GM18498 (cell line): Measurements from ENCODE around the gene CAMKV.
A peak's percentile ranks its signal among the peaks of the same experiment; 100 is the strongest.
"Not testable (repeated sequence)": the region's sequence is repeated elsewhere in the genome, so short reads cannot be mapped to it uniquely, and the experiment has no call there.

Source experiments
- ATAC-seq: cut with Tn5 transposase; IDR thresholded peaks from one replicate; pipeline ENCODE4 v1.9.1; 2021; ENCODE audit warnings: mild to moderate bottlenecking, moderate library complexity; ENCODE audit not compliant: unreplicated experiment

CAMKV gene

GRCh38 chr3:49856181-49857005 lies 13.3 kb downstream of the CAMKV start, which contains the start of gene TRAIP:
TSS of gene TRAIP (minus strand) at chr3:49856564. CDS start at chr3:49856453, 111 bp downstream.
- peak; percentile 95 for ATAC-seq

- ATAC-seq, result no peak
Measured at GRCh38 chr3:49855662-49856061, 14.0 kb downstream of the CAMKV start.

- ATAC-seq, result no peak
Measured at GRCh38 chr3:49845694-49846093, 24.0 kb downstream of the CAMKV start.

GRCh38 chr3:49844464-49845183 lies 25.1 kb downstream of the CAMKV start:
- no peak for ATAC-seq

- ATAC-seq, result no peak
Measured at GRCh38 chr3:49842843-49843517, 26.7 kb downstream of the CAMKV start.

GRCh38 chr3:49841806-49842205 lies 27.9 kb downstream of the CAMKV start:
- no peak for ATAC-seq

- ATAC-seq, result no peak
Measured at GRCh38 chr3:49841126-49841696, 28.5 kb downstream of the CAMKV start.

GRCh38 chr3:49840388-49840787 lies 29.3 kb downstream of the CAMKV start:
- no peak for ATAC-seq

- ATAC-seq, result no peak
Measured at GRCh38 chr3:49839193-49839809, 30.4 kb downstream of the CAMKV start.

GRCh38 chr3:49831341-49831740 lies 38.4 kb downstream of the CAMKV start:
- ATAC-seq, result no peak

GRCh38 chr3:49826016-49826415 lies 43.7 kb downstream of the CAMKV start:
- no peak for ATAC-seq

GRCh38 chr3:49823131-49823530 lies 46.6 kb downstream of the CAMKV start:
- not testable (repeated sequence) for ATAC-seq

GRCh38 chr3:49813497-49814174 lies 56.1 kb downstream of the CAMKV start, which contains the start of gene UBA7:
TSS of gene UBA7 (minus strand) at chr3:49813953. CDS start at chr3:49813787, 166 bp downstream.
- peak; percentile 64 for ATAC-seq

- no peak for ATAC-seq
Measured at GRCh38 chr3:49812916-49813496, 56.7 kb downstream of the CAMKV start.
